ENCODE measurements around the gene SHC2. TPM values are rescaled to one million over a fixed set of nuclear protein-coding genes. Genes with fewer than 3 reads are reported as not detected.
A peak's percentile ranks its signal among the peaks of the same experiment; 100 is the strongest.

Gene SHC2
- total and polyA plus RNA-seq, 2 of the 8 experiments (the other 6 are each of a cell fraction or from before 2014, with no cell fraction given): 4.4 to 7.3 TPM

DNA sequence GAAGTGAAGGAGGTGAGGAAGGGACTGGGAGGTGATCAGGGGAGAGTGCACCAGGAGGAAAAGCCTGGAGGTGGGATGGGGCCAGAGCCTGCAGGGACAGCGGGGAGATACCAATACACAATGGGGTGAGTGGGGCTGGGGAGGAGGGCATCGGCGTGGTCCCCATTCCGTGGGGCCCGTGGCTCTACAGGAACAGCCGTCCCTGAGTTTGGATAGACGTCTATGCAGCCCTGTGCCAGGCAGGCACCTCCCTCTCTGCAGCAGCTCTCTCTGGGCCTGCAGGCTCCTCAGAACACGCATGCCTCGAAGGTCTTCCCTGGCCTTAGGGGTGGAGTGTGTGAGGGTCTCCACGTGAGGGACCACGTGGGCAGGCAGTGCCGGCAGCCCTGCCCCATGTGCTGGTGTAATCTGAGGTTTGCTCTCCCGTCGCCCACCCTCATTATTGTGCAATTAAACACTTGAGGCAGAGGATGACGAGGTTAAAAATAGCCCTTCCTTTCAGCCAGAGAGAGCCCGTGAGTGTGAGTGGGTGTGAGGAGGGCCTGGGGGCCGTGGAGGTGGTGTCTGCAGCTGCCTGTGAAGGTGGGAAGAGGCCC is 68.4 kb downstream of the SHC2 start:
- Histone ChIP-seq H3K4me3 (ENCODE audit: extremely low read depth in 1 of 4, insufficient read depth in 2 of 4, low read depth in 3 of 4, low read length in 4 of 4) (no peak overlapping the region), H2BK20ac (ENCODE audit: low read length) (no peak overlapping the region), H3K36me3 (ENCODE audit: control insufficient read depth in 2 of 4, insufficient read depth in 4 of 4, low read length in 3 of 4) (no peaks in the 10 kb centered on the region), H3K4ac (replicated peaks; ENCODE audit: insufficient read length, low read depth, low read length) (no peak overlapping the region), H2BK15ac (ENCODE audit: low read length) (no peak overlapping the region), H3K14ac (ENCODE audit: insufficient read length) (no peak overlapping the region), H2AK5ac (ENCODE audit: low read depth, low read length) (no peak overlapping the region), H3K79me2 (ENCODE audit: control insufficient read depth in 1 of 2, insufficient read depth in 2 of 2, low read length in 2 of 2) (no peaks in the 10 kb centered on the region), H2AFZ (ENCODE audit: low read length) (no peak overlapping the region), H3K4me1 (replicated peaks in 1 of 4; ENCODE audit: control insufficient read depth in 3 of 4, insufficient read depth in 4 of 4, low read length in 3 of 4) (peaks cover 0 to 11% (median 3%) of the 10 kb centered on the region in 4 experiments; a peak in 5 of 7 replicates), H3K23ac (ENCODE audit: insufficient read length) (no peak overlapping the region), H2BK5ac (ENCODE audit: low read depth, low read length) (no peak overlapping the region), H3K9ac (replicated peaks in 1 of 4; ENCODE audit: extremely low read depth in 1 of 4, low read depth in 3 of 4, low read length in 3 of 4) (no peak overlapping the region), H3K27me3 (replicated peaks in 1 of 4; ENCODE audit: control insufficient read depth in 3 of 4, extremely low read depth in 1 of 4, insufficient read depth in 3 of 4, low read length in 3 of 4) (peaks cover 0 to 2% (median 0%) of the 10 kb centered on the region in 4 experiments; a peak in 2 of 7 replicates), H4K20me1 (replicated peaks in 1 of 2; ENCODE audit: control insufficient read depth in 1 of 2, insufficient read depth in 2 of 2, low read length in 2 of 2) (peaks cover 0 to 3% of the 10 kb centered on the region in 2 experiments), H3K23me2 (ENCODE audit: low read depth, low read length) (peaks cover 19% of the 10 kb centered on the region), H4K91ac (replicated peaks; ENCODE audit: insufficient read length, low read length) (no peak overlapping the region), H2BK12ac (ENCODE audit: low read depth, low read length) (no peak overlapping the region), H4K8ac (ENCODE audit: extremely low read depth, insufficient read depth, low read length) (peak overlapping the region; percentile 3), H2BK120ac (replicated peaks; ENCODE audit: low read depth, low read length) (no peak overlapping the region), H3K18ac (ENCODE audit: extremely low read depth, low read length) (no peak overlapping the region), H4K5ac (ENCODE audit: insufficient read length, low read depth, low read length) (no peak overlapping the region), H3K79me1 (ENCODE audit: low read depth, low read length) (no peaks in the 10 kb centered on the region), H3K27ac (ENCODE audit: low read depth, low read length) (no peak overlapping the region), H3K9me3 (ENCODE audit: insufficient read depth in 2 of 2, low read depth in 1 of 2, low read length in 1 of 2) (peaks cover 11 to 13% of the 10 kb centered on the region in 2 experiments; a peak in 3 of 4 replicates), H3K56ac (replicated peaks; ENCODE audit: insufficient read length, low read depth, low read length) (no peak overlapping the region), H3K4me2 (ENCODE audit: insufficient read depth in 1 of 2, low read depth in 2 of 2, low read length in 2 of 2) (no peak overlapping the region)
- CTCF ChIA-PET (ENCODE audit: partially characterized antibody): no interaction called here
- no peak for FAIRE-seq
- WGBS, 2 experiments (ENCODE audit: extremely low coverage in 1 of 2, insufficient coverage in 1 of 2, insufficient read length in 1 of 2, insufficient replicate concordance in 2 of 2, low coverage in 1 of 2, low lambda C conversion rate in 2 of 2, missing lambda C conversion rate in 1 of 2): 87% methylated on average over 17 of the region's 17 CpGs; no CpG with 5 or more reads in 1 of the 2 experiments
- POLR2A ChIA-PET (ENCODE audit: partially characterized antibody): no interaction called here
- no peak for TF ChIP-seq SAP30 (IDR thresholded peaks at IDR 0.05; ENCODE audit: insufficient read depth, insufficient replicate concordance, low read length)
- no peak for DNase-seq (ENCODE audit: low read depth in 1 of 2, low spot score in 2 of 2)

Measured in H1 (cell line).